Bronchial epithelial cell (primary cell): Measurements from ENCODE around the gene MIXL1. TPM values are rescaled to one million over a fixed set of nuclear protein-coding genes. Genes with fewer than 3 reads are reported as not detected.
"Not testable (repeated sequence)": the region's sequence is repeated elsewhere in the genome, so short reads cannot be mapped to it uniquely, and the experiment has no call there.

Experiments used
- DNase-seq: peaks from one replicate; pipeline ENCODE4 v3.0.0-alpha.2; 2010; ENCODE audit warnings: low read depth
- FAIRE-seq: peaks from 2 replicates; lab custom pipeline; 2011; peaks lifted over from hg19 to GRCh38; lab: Jason Lieb, UNC
- H3K27me3 ChIP-seq: 2 replicates; pipeline ENCODE4 v1.5.1; 2011; ENCODE audit warnings: low read length; ENCODE audit not compliant: control insufficient read depth, insufficient read depth
- H3K36me3 ChIP-seq: 2 replicates; pipeline ENCODE4 v1.5.1; 2011; ENCODE audit warnings: low read length; ENCODE audit not compliant: control insufficient read depth, insufficient read depth
- H3K4me3 ChIP-seq: 2 replicates; pipeline ENCODE4 v1.5.1; 2011; ENCODE audit warnings: mild to moderate bottlenecking, low read depth, low read length, control low read depth
- CTCF ChIP-seq: IDR thresholded peaks from 2 replicates; pipeline ENCODE4 v1.5.1; 2011; ENCODE audit warnings: mild to moderate bottlenecking, moderate library complexity, low read length, control low read depth, inconsistent platforms; ENCODE audit not compliant: insufficient read depth, severe bottlenecking
- total RNA-seq: library from RNA; depleted of rRNA; stranded (reverse); fragments of >200 nt; gene quantifications from 2 replicates; pipeline ENCODE4 v1.2.1, GENCODE V29; 2014

The MIXL1 gene
- total RNA-seq, 1 donor from 2014 or later = not detected

- H3K27me3 ChIP-seq = no peaks in the 10 kb centered on the region
- no peaks in the 10 kb centered on the region for H3K36me3 ChIP-seq
- FAIRE-seq (no peak), DNase-seq (no peak)
- TF ChIP-seq CTCF = no peak
- no peak overlapping the region for H3K4me3 ChIP-seq
Observed at GRCh38 chr1:226250511-226250910, 27.0 kb downstream of the MIXL1 start.

GRCh38 chr1:226252841-226253240, 29.4 kb downstream of the MIXL1 start:
- H3K27me3 ChIP-seq, H3K36me3 ChIP-seq, FAIRE-seq, DNase-seq, H3K4me3 ChIP-seq: not testable (repeated sequence)

- no peak for TF ChIP-seq CTCF
- Histone ChIP-seq H3K27me3 (no peaks in the 10 kb centered on the region), H3K36me3 (no peaks in the 10 kb centered on the region), H3K4me3 (no peak overlapping the region)
- no peak for DNase-seq
- FAIRE-seq = no peak
Observed at GRCh38 chr1:226253933-226254332, 30.5 kb downstream of the MIXL1 start.

- Histone ChIP-seq H3K27me3 (no peaks in the 10 kb centered on the region), H3K4me3 (no peak overlapping the region), H3K36me3 (no peaks in the 10 kb centered on the region)
- no peak for TF ChIP-seq CTCF
- no peak for FAIRE-seq
- no peak for DNase-seq
Observed at GRCh38 chr1:226255380-226255779, 31.9 kb downstream of the MIXL1 start.

- DNase-seq (no peak), FAIRE-seq (no peak)
- H3K36me3 ChIP-seq = no peaks in the 10 kb centered on the region
- no peaks in the 10 kb centered on the region for H3K27me3 ChIP-seq
- TF ChIP-seq CTCF = no peak
- H3K4me3 ChIP-seq = no peak overlapping the region
Observed at GRCh38 chr1:226261818-226262217, 38.4 kb downstream of the MIXL1 start.

DNA sequence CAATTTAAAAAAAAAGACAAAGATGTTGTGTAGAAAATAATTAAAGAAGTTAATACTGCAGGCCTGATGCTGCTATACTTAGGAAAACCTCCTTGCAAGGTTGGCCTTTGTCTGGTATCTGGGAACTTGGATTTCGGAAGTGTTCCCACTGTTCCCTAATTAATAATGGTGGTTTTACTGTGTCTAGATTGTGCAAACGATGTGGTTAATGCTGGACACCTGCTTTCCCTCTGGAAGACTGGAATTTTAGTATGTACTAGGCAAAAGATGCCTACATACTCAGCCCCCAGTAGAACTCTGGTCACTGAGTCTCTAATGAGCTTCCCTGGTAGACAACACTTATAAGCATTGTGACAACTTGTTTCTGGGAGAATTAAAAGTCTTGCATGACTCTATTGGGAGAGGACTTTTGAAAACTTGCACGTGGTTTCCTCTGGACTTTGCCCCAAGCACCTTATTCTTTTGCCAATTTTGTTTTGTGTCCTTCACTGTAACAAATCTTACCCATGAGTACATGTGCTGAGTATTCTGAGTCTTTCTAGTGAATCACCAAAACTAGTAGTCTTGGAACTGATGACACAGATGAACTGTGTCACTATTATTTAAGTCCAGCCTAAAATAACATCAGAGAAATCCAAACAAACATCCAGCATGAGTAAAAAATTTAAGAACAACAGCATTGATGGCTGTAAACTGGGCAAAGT, 45.1 kb downstream of the MIXL1 start:
- H3K27me3 ChIP-seq = no peaks in the 10 kb centered on the region
- DNase-seq (peak; percentile 80), FAIRE-seq (no peak)
- TF ChIP-seq CTCF = no peak
- H3K4me3 ChIP-seq = no peak overlapping the region
- no peaks in the 10 kb centered on the region for H3K36me3 ChIP-seq

DNA sequence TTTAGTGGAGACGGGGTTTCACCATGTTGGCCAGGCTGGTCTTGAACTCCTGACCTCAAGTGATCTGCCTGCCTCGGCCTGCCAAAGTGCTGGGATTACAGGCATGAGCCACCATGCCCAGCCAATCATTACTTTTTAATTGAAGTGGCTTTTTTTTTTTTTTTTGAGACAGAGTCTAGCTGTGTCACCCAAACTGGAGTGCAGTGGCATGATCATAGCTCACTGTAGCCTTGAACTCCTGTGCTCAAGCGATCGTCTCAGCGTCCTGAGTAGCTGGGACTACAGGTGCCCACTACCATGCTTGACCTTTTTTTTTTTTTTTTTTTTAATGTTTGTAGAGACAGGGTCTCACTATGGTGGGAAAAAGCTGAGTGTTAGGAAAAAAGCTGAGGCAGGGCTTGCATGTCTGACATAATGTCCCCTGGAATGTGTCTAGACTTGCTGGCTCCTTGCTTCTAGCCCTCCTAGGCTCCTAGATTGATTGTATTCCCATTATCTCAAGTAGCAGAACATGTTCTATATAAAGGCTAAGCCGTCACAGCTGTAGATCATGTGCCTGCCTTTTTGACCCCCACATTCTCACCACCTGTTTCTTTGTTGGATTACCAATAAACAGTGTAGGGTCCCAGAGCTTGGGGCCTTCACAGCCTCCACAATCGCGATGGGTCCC, 48.9 kb downstream of the MIXL1 start:
- H3K36me3 ChIP-seq, FAIRE-seq, H3K4me3 ChIP-seq, H3K27me3 ChIP-seq: not testable (repeated sequence)
- DNase-seq = peak; percentile 48
